Measurements from ENCODE around the gene ZC3H7A.

Gene ZC3H7A

GRCh38 chr16:11717811-11718210, 79.2 kb downstream of the ZC3H7A start:
- no peak for TF ChIP-seq PPARA (CRISPR knock-in tag; IDR thresholded peaks at IDR 0.05; ENCODE audit: borderline replicate concordance)
- no peak for TF ChIP-seq ISL1 (CRISPR knock-in tag; IDR thresholded peaks at IDR 0.05)
- TF ChIP-seq TOX (CRISPR knock-in tag; IDR thresholded peaks at IDR 0.05; ENCODE audit: borderline replicate concordance): no peak
- no peak for TF ChIP-seq ARNTL (CRISPR knock-in tag; IDR thresholded peaks at IDR 0.05; ENCODE audit: borderline replicate concordance, low read depth)
- TF ChIP-seq PATZ1 (CRISPR knock-in tag; IDR thresholded peaks at IDR 0.05; ENCODE audit: borderline replicate concordance): no peak
- no peak for TF ChIP-seq SNAI2 (CRISPR knock-in tag; IDR thresholded peaks at IDR 0.05)
- no peak for TF ChIP-seq ZNF565 (CRISPR knock-in tag; conservative IDR thresholded peaks at IDR 0.05; ENCODE audit: low read depth)
- no peak for TF ChIP-seq ZFP30 (CRISPR knock-in tag; IDR thresholded peaks at IDR 0.05)
- ATAC-seq: no peak

- TF ChIP-seq ARNTL (CRISPR knock-in tag; IDR thresholded peaks at IDR 0.05; ENCODE audit: borderline replicate concordance, low read depth): no peak
- no peak for TF ChIP-seq TCF4 (CRISPR knock-in tag; IDR thresholded peaks at IDR 0.05; ENCODE audit: borderline replicate concordance)
- TF ChIP-seq CSDC2 (CRISPR knock-in tag; IDR thresholded peaks at IDR 0.05): no peak
- TF ChIP-seq GLIS3 (CRISPR knock-in tag; IDR thresholded peaks at IDR 0.05): no peak
- TF ChIP-seq PPARA (CRISPR knock-in tag; IDR thresholded peaks at IDR 0.05; ENCODE audit: borderline replicate concordance): no peak
- TF ChIP-seq CSRNP3 (CRISPR knock-in tag; IDR thresholded peaks at IDR 0.05): no peak
- TF ChIP-seq ZNF565 (CRISPR knock-in tag; conservative IDR thresholded peaks at IDR 0.05; ENCODE audit: low read depth): no peak
- TF ChIP-seq ZFP3 (CRISPR knock-in tag; IDR thresholded peaks at IDR 0.05): no peak
- TF ChIP-seq TSHZ2 (CRISPR knock-in tag; IDR thresholded peaks at IDR 0.05): no peak
- no peak for TF ChIP-seq BACH2 (CRISPR knock-in tag; IDR thresholded peaks at IDR 0.05; ENCODE audit: borderline replicate concordance)
- ATAC-seq: no peak
Observed at GRCh38 chr16:11716336-11716735, 80.7 kb downstream of the ZC3H7A start.

GRCh38 chr16:11715246-11715947, 81.7 kb downstream of the ZC3H7A start:
- TF ChIP-seq PPARA (CRISPR knock-in tag; IDR thresholded peaks at IDR 0.05; ENCODE audit: borderline replicate concordance): no peak
- TF ChIP-seq GLIS3 (CRISPR knock-in tag; IDR thresholded peaks at IDR 0.05): no peak
- no peak for TF ChIP-seq OSR1 (CRISPR knock-in tag; IDR thresholded peaks at IDR 0.05)
- no peak for TF ChIP-seq ZNF8 (CRISPR knock-in tag; IDR thresholded peaks at IDR 0.05)
- no peak for TF ChIP-seq ZNF565 (CRISPR knock-in tag; conservative IDR thresholded peaks at IDR 0.05; ENCODE audit: low read depth)
- TF ChIP-seq ISL1 (CRISPR knock-in tag; IDR thresholded peaks at IDR 0.05): no peak
- ATAC-seq: no peak

GRCh38 chr16:11712122-11712521, 84.9 kb downstream of the ZC3H7A start:
- TF ChIP-seq ZNF565 (CRISPR knock-in tag; conservative IDR thresholded peaks at IDR 0.05; ENCODE audit: low read depth): no peak
- TF ChIP-seq SNAI2 (CRISPR knock-in tag; IDR thresholded peaks at IDR 0.05): no peak
- TF ChIP-seq ZNF70 (CRISPR knock-in tag; IDR thresholded peaks at IDR 0.05): no peak
- no peak for TF ChIP-seq TSHZ2 (CRISPR knock-in tag; IDR thresholded peaks at IDR 0.05)
- TF ChIP-seq CSRNP3 (CRISPR knock-in tag; IDR thresholded peaks at IDR 0.05): no peak
- no peak for TF ChIP-seq ZNF8 (CRISPR knock-in tag; IDR thresholded peaks at IDR 0.05)
- TF ChIP-seq ZFP30 (CRISPR knock-in tag; IDR thresholded peaks at IDR 0.05): no peak
- TF ChIP-seq TCF4 (CRISPR knock-in tag; IDR thresholded peaks at IDR 0.05; ENCODE audit: borderline replicate concordance): no peak
- TF ChIP-seq CSDC2 (CRISPR knock-in tag; IDR thresholded peaks at IDR 0.05): no peak
- TF ChIP-seq GLIS3 (CRISPR knock-in tag; IDR thresholded peaks at IDR 0.05): no peak
- TF ChIP-seq ZC3H10 (CRISPR knock-in tag; IDR thresholded peaks at IDR 0.05): no peak
- no peak for ATAC-seq

Data from SK-N-SH treated with all-trans-retinoic acid at 6 μM for 48 hours (cell line).